VCaP (cell line): Measurements from ENCODE around the gene UBE2E2.
A peak's percentile ranks its signal among the peaks of the same experiment; 100 is the strongest.

Experiments
- H3K27ac ChIP-seq: fragments of 450-650 bp; 2 replicates; pipeline ENCODE4 v1.5.1; 2017
- TF ChIP-seq, protein P1 (sequence below): fragments of 450-650 bp; conservative IDR thresholded peaks from 2 replicates; pipeline ENCODE4 v1.5.1; 2017; ENCODE audit warnings: mild to moderate bottlenecking, moderate library complexity

UBE2E2 gene

DNA sequence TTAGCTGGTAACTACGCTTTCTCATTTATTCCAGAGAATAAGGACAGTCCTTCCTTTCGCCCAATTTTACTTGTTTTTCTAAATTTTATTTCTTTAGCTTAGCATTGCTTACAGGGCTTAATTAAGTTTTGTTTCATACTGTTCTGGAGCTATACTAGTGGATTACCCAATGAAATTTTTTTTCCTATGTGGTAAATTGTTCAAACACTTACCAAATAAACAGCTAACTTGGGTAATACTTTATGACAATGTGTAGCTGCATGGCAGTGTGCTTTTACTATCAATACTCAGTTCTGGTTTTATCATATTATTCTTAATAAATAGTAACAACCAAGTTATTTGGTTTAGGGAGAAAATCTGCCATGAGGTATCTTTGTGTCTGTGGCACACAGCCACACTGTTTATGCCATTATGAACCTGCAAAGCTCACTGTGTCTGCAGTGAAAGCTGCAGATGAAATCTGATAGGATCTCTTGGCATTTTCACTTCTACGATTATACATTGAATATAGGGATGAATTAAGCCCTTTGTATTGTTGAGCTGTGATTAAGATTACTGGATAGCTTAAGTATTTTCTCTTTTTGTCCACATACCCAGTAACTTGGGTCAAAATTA, 37.2 kb downstream of the UBE2E2 start:
- peak overlapping the region; percentile 33 for H3K27ac ChIP-seq
- TF ChIP-seq, protein P1, sequence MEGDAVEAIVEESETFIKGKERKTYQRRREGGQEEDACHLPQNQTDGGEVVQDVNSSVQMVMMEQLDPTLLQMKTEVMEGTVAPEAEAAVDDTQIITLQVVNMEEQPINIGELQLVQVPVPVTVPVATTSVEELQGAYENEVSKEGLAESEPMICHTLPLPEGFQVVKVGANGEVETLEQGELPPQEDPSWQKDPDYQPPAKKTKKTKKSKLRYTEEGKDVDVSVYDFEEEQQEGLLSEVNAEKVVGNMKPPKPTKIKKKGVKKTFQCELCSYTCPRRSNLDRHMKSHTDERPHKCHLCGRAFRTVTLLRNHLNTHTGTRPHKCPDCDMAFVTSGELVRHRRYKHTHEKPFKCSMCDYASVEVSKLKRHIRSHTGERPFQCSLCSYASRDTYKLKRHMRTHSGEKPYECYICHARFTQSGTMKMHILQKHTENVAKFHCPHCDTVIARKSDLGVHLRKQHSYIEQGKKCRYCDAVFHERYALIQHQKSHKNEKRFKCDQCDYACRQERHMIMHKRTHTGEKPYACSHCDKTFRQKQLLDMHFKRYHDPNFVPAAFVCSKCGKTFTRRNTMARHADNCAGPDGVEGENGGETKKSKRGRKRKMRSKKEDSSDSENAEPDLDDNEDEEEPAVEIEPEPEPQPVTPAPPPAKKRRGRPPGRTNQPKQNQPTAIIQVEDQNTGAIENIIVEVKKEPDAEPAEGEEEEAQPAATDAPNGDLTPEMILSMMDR = no peak

DNA sequence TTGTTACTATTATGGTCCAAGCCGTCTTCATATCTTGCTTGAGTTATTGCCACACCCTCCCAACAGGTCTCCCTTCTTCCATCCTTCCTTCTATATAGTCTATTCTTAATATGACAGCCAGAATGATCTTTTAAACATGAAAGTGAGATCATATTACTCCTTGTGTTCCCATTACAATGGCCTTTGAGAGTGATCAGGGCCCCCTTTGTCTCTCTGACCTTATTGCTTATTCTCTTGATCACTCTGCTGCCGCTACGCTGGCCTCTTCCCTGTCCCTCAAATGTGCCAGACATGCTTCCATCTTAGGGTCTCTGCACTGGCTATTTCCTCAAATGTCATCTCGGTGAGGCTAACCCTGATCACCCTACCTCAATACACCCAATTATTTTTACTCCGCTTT, 38.1 kb downstream of the UBE2E2 start:
- peak overlapping the region; percentile 33; the same call in 1 of the 2 replicates for H3K27ac ChIP-seq
- TF ChIP-seq, protein P1 = no peak

DNA sequence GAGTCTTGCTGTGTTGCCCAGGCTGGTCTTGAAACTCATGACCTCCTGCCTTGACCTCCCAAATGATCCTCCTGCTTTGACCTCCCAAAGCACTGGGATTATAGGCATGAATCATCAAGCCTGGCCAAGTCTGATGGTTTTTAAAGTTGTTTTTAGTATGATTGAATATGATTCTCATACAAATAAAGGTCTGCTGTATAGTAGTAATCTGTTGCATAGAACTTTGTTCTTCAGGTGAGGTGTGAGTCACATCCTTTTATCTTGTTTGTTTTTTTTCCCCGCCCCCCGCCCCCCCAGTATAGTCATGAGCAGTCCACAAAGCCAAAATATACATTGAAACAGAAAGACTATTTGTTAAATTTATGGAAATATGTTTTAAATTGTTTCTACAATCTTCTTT, 39.0 kb downstream of the UBE2E2 start:
- TF ChIP-seq, protein P1 = no peak
- H3K27ac ChIP-seq = no peak overlapping the region

DNA sequence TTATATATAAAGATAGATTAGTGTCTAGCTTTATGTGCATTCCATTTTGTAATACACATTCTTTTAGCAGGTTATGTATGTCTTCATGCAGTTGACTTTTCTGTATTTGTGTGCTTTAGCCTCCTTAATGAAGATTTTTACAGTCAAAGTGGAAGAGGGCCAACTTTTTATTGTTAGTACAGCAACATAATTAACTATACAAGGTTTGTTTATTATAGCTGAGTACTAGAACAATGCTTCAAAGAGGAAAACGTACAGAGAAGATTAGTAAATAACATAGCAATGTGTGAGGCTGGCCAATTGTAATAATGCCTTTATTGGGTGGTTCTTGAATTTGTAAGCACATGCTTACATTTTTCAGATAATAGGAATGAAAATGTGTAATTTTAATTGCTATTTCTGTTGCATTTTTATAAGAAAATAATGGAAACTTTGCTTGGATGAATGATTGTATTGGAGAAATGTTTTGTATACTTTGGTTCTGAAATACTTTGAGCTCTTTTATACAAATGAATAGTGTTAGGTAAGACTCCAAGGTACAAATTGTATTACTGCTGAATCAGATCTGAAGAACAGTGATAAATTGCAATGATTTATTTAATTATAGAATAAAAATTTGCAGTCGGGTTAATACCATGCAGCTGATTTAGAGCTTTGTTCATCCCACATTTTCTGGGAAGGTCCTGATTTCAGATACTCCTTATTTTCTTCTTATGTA, 41.4 kb downstream of the UBE2E2 start:
- peak overlapping the region; percentile 4; the same call in 1 of the 2 replicates for H3K27ac ChIP-seq
- TF ChIP-seq, protein P1 = no peak

DNA sequence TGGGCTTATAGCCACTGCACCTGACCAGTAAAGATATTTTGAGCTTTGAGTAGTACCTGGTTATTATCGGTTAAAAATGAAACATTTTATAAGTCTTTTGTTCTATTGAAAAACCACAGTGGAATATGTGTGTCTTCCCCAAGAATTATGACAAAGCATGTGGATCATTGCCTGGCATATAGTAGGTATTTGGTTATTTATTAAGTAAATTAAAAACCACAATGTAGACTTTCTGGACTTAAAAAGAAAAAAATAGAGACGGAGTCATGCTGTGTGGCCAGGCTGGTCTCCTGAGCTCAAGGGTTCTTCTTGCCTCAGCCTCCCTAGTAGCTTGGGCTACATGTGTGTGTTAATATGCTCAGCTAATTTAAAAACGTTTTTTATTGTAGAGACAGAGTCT, 43.5 kb downstream of the UBE2E2 start:
- TF ChIP-seq, protein P1 = no peak

DNA sequence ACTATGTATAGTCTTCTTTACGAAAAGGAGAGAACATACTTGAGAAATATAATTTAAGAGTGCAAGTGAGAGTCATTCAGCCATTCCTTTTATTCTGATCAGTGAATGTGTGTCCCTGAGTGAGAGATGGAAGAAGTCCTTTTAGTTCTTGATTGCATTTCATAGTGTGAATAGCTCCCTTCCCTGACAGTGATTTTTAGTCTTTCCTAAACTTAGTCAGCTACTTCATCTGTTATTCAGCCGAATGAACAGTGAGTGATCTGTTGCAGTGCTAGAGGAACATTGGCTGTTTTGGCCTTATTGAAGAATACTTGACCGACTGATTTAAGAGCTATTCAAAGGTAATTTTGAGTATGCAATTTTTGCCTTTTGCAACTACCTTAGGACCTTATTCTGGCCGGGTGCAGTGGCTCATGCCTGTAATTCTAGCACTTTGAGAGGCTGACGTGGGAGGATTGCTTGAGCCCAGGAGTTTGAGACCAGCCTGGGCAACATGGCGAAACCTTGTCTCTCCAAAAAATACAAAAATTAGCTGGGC, 45.5 kb downstream of the UBE2E2 start:
- TF ChIP-seq, protein P1 = no peak
- H3K27ac ChIP-seq = no peak overlapping the region

More for the DNA sequence above, 43.5 kb downstream of the UBE2E2 start:
- no peak overlapping the region for H3K27ac ChIP-seq

DNA sequence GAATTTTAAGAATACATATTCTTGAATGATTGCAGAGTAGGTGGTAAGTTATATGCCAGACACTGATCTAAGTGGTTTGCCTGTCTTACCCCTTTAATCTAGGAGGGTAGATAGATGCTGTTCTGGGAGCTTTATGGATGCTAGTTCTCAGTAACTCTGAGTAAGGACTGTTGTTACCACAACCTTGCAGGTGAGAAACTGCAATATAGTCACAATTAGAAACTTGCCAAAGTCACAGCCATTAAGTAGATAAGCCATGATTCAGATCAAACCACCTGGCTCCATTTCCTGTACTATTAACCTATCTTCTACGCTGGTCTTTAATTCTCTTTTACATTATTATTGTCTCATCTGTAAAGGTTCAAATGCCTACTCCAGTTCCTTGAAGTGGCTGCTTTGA, 46.8 kb downstream of the UBE2E2 start:
- H3K27ac ChIP-seq = no peak overlapping the region

More for the DNA sequence above, 46.8 kb downstream of the UBE2E2 start:
- TF ChIP-seq, protein P1 = no peak
